ENCODE measurements around the gene UBAP2L.

DNA sequence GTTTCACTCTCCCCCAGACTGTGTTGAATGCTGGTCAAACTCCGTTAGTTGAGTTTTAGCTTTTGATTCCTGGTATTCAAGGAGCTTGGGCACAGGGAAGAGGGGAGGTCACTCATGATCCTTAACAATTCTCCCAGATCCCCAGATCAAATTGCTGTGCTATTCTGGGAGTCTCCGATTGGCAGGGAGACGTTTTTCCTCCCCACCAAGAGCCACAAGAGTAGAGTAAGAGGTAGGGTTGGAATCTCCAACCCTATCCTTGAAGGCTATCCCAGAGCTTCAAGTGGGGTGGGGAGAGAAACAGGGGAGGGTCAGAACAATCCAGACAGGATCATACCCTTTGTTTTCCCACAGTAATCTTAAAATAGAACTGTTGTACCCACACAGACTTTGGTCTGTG, 28.3 kb upstream of the UBAP2L start:
- TF ChIP-seq ZNF174 (CRISPR knock-in tag; IDR thresholded peaks at IDR 0.05) (no peak), EGR1 (conservative IDR thresholded peaks at IDR 0.05) (no peak), BRCA1 (IDR thresholded peaks at IDR 0.05) (no peak), BRCA1 (CRISPR knock-in tag; IDR thresholded peaks at IDR 0.05) (no peak), RNF2 (IDR thresholded peaks at IDR 0.05) (no peak), JUND (IDR thresholded peaks at IDR 0.05; ENCODE audit: borderline replicate concordance, low read depth, low read length) (no peak), JUND (tag; IDR thresholded peaks at IDR 0.05; ENCODE audit: borderline replicate concordance, low read depth, low read length) (no peak), CEBPB (tag; IDR thresholded peaks at IDR 0.05) (no peak), GABPB1 (CRISPR knock-in tag; IDR thresholded peaks at IDR 0.05) (no peak), E2F4 (CRISPR knock-in tag; IDR thresholded peaks at IDR 0.05; ENCODE audit: low read depth) (no peak), ZNF239 (CRISPR knock-in tag; IDR thresholded peaks at IDR 0.05) (no peak), RBM22 (IDR thresholded peaks at IDR 0.05; ENCODE audit: low read depth, low read length, poor library complexity, severe bottlenecking) (no peak), ETS2 (tag; IDR thresholded peaks at IDR 0.05; ENCODE audit: borderline replicate concordance, poor library complexity, severe bottlenecking) (no peak), IFI16 (CRISPR knock-in tag; IDR thresholded peaks at IDR 0.05) (no peak)
- TF ChIP-seq, protein P1, sequence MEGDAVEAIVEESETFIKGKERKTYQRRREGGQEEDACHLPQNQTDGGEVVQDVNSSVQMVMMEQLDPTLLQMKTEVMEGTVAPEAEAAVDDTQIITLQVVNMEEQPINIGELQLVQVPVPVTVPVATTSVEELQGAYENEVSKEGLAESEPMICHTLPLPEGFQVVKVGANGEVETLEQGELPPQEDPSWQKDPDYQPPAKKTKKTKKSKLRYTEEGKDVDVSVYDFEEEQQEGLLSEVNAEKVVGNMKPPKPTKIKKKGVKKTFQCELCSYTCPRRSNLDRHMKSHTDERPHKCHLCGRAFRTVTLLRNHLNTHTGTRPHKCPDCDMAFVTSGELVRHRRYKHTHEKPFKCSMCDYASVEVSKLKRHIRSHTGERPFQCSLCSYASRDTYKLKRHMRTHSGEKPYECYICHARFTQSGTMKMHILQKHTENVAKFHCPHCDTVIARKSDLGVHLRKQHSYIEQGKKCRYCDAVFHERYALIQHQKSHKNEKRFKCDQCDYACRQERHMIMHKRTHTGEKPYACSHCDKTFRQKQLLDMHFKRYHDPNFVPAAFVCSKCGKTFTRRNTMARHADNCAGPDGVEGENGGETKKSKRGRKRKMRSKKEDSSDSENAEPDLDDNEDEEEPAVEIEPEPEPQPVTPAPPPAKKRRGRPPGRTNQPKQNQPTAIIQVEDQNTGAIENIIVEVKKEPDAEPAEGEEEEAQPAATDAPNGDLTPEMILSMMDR (IDR thresholded peaks at IDR 0.05 in 2 of 3, conservative IDR thresholded peaks at IDR 0.05 in 1 of 3; ENCODE audit: insufficient read depth in 2 of 3, low read depth in 1 of 3, low read length in 3 of 3) = no peak
